Hepatocyte (in vitro differentiated cells): ENCODE data around the gene ANAPC7. TPM values are rescaled to one million over a fixed set of nuclear protein-coding genes. Genes with fewer than 3 reads are reported as not detected.

Experiments
- DNase-seq: peaks from one replicate; pipeline ENCODE4 v3.0.0-alpha.2; 2016; ENCODE audit warnings: low spot score
- H2AFZ ChIP-seq: fragments of 200-600 bp; sonication (generic); 2 replicates; pipeline ENCODE4 v1.6.0; 2016; ENCODE audit warnings: antibody characterized with exemption, mild to moderate bottlenecking
- H3K27ac ChIP-seq: fragments of 200-600 bp; sonication (generic); 2 replicates; pipeline ENCODE4 v1.5.1; 2016; ENCODE audit warnings: mild to moderate bottlenecking
- H3K27me3 ChIP-seq: fragments of 200-600 bp; sonication (generic); 2 replicates; pipeline ENCODE4 v1.6.1; 2016
- H3K36me3 ChIP-seq: fragments of 200-600 bp; sonication (generic); replicated peaks from 2 replicates; pipeline ENCODE4 v1.5.1; 2016; ENCODE audit warnings: low read depth; ENCODE audit not compliant: insufficient read depth
- H3K4me1 ChIP-seq: fragments of 200-600 bp; sonication (generic); 2 replicates; pipeline ENCODE4 v1.5.1; 2016; ENCODE audit warnings: mild to moderate bottlenecking, moderate library complexity; ENCODE audit not compliant: insufficient read depth
- H3K4me2 ChIP-seq: fragments of 200-600 bp; sonication (generic); 2 replicates; pipeline ENCODE4 v1.6.0; 2016
- H3K4me3 ChIP-seq: fragments of 200-600 bp; sonication (generic); 2 replicates; pipeline ENCODE4 v1.5.1; 2016; ENCODE audit warnings: mild to moderate bottlenecking
- H3K79me2 ChIP-seq: fragments of 200-600 bp; sonication (generic); 2 replicates; pipeline ENCODE4 v1.6.0; 2017; ENCODE audit warnings: mild to moderate bottlenecking
- H3K9me2 ChIP-seq: fragments of 200-600 bp; sonication (generic); replicated peaks from 2 replicates; pipeline ENCODE4 v1.6.0; 2017; ENCODE audit warnings: mild to moderate bottlenecking; ENCODE audit not compliant: insufficient read depth
- H3K9me3 ChIP-seq: fragments of 200-600 bp; sonication (generic); 2 replicates; pipeline ENCODE4 v1.5.1; 2016; ENCODE audit warnings: low read depth, mild to moderate bottlenecking
- H4K20me1 ChIP-seq: fragments of 200-600 bp; sonication (generic); 2 replicates; pipeline ENCODE4 v1.6.0; 2016; ENCODE audit warnings: mild to moderate bottlenecking; ENCODE audit not compliant: insufficient read depth, poor library complexity, severe bottlenecking
- EZH2 ChIP-seq: fragments of 200-600 bp; sonication (generic); IDR thresholded peaks from 2 replicates; pipeline ENCODE4 v1.6.1; 2016; ENCODE audit warnings: antibody characterized with exemption, mild to moderate bottlenecking, borderline replicate concordance
- EZH2phosphoT487 ChIP-seq: fragments of 200-600 bp; sonication (generic); IDR thresholded peaks from one replicate; pipeline ENCODE4 v1.6.1; 2018; ENCODE audit warnings: antibody characterized with exemption, mild to moderate bottlenecking, low read depth, moderate library complexity; ENCODE audit not compliant: unreplicated experiment, severe bottlenecking
- WGBS: methylation state at CpG from one replicate; pipeline ENCODE4 v1.1.6; 2016; ENCODE audit warnings: low lambda C conversion rate; ENCODE audit errors: missing lambda C conversion rate; 5-methylcytosine and 5-hydroxymethylcytosine counted together
- polyA plus RNA-seq: library from polyadenylated mRNA; unstranded; fragments of >200 nt; fragmentation: Nextera tagmentation; extraction: Ambion mirVana; gene quantifications from 2 replicates; pipeline ENCODE4 v1.2.1, GENCODE V29; 2016
- total RNA-seq: library from RNA; depleted of rRNA; stranded (reverse); fragments of >200 nt; gene quantifications from 2 replicates; pipeline ENCODE4 v1.2.3, GENCODE V29; 2014
- TF ChIP-seq, protein P1 (sequence below): fragments of 200-600 bp; sonication (generic); IDR thresholded peaks from 2 replicates; pipeline ENCODE4 v1.5.1; 2016; ENCODE audit warnings: antibody characterized with exemption, mild to moderate bottlenecking; ENCODE audit not compliant: poor library complexity

Gene ANAPC7
- total and polyA plus RNA-seq, 2 experiments from 2014 or later: 28.3 to 35.7 TPM

DNA sequence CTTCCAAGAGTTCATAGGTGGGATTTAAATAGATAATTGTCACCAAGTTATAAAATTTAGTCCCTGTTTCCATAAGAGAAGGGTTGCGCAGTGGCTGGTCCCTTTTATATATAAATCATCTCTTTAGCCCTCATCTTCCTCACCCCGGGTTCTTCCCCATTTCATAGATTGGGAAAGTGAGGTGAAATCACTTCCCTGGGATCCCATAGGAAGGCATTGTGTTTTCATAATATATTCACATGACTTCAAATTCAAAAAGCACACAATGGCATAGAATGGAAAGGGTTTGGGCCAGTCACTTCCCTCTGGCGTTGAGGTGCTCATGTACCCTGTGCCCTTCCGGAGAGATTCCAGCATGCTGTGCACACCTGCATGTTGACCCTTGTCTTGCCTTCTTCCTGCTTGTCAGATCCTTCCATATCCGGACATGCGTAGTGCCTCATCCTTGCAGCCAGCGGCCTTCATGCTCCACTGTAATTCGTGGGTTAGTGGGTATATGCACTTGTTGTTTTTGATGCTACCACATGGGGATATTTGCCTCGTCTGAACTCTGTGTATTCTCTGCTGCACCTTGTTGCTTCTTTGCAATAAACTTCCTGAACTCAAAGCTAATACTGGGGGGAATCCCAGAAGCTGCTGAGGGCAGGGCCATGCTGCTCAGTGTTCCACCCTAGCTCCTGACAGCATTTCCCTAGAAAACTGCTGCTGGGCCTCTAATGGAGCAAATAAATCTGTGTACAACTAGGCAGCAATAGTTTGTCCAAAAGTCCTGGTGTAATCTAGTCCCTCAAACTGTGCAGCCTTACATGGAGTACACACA is 59.6 kb downstream of the ANAPC7 start:
- WGBS: 98% methylated on average over 9 of the region's 9 CpGs

DNA sequence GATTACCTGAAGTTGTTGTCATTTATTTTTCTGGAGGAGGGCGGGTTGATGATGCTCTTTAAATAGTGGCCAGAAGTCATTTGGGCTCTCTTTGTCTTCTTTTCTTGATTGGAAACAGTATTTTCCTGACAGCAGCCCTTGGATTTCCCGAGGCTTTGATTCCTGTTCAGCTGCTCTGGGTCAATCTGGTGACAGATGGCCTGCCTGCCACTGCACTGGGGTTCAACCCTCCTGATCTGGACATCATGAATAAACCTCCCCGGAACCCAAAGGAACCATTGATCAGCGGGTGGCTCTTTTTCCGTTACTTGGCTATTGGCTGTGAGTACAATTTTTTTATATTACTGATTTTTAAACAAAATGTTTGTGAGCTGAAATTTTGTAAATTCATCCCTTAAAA is 60.4 kb downstream of the ANAPC7 start:
- no peak overlapping the region for H3K27ac ChIP-seq
- H2AFZ ChIP-seq: no peak overlapping the region
- H4K20me1 ChIP-seq: peaks cover 3% of the 10 kb centered on the region
- WGBS: 96% methylated on average over 5 of the region's 5 CpGs
- H3K4me1 ChIP-seq: no peaks in the 10 kb centered on the region
- H3K4me2 ChIP-seq: no peak overlapping the region
- H3K9me2 ChIP-seq: no peaks in the 10 kb centered on the region
- H3K27me3 ChIP-seq: no peaks in the 10 kb centered on the region
- peaks cover 5% of the 10 kb centered on the region for H3K79me2 ChIP-seq
- no peaks in the 10 kb centered on the region for H3K9me3 ChIP-seq
- peaks cover 25% of the 10 kb centered on the region for H3K36me3 ChIP-seq
- no peak for TF ChIP-seq EZH2phosphoT487
- TF ChIP-seq EZH2: no peak
- TF ChIP-seq, protein P1, sequence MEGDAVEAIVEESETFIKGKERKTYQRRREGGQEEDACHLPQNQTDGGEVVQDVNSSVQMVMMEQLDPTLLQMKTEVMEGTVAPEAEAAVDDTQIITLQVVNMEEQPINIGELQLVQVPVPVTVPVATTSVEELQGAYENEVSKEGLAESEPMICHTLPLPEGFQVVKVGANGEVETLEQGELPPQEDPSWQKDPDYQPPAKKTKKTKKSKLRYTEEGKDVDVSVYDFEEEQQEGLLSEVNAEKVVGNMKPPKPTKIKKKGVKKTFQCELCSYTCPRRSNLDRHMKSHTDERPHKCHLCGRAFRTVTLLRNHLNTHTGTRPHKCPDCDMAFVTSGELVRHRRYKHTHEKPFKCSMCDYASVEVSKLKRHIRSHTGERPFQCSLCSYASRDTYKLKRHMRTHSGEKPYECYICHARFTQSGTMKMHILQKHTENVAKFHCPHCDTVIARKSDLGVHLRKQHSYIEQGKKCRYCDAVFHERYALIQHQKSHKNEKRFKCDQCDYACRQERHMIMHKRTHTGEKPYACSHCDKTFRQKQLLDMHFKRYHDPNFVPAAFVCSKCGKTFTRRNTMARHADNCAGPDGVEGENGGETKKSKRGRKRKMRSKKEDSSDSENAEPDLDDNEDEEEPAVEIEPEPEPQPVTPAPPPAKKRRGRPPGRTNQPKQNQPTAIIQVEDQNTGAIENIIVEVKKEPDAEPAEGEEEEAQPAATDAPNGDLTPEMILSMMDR: no peak
- DNase-seq: no peak
- H3K4me3 ChIP-seq: no peak overlapping the region

More for the DNA sequence above, 59.6 kb downstream of the ANAPC7 start:
- Histone ChIP-seq H3K27ac (no peak overlapping the region), H3K79me2 (no peaks in the 10 kb centered on the region), H3K4me1 (no peaks in the 10 kb centered on the region), H3K9me3 (no peaks in the 10 kb centered on the region), H3K27me3 (no peaks in the 10 kb centered on the region), H3K4me2 (no peak overlapping the region), H3K36me3 (peaks cover 25% of the 10 kb centered on the region), H3K9me2 (no peaks in the 10 kb centered on the region), H2AFZ (no peak overlapping the region), H3K4me3 (no peak overlapping the region), H4K20me1 (peaks cover 1% of the 10 kb centered on the region)
- no peak for DNase-seq
- TF ChIP-seq, protein P1: no peak
- TF ChIP-seq EZH2: no peak
- TF ChIP-seq EZH2phosphoT487: no peak

DNA sequence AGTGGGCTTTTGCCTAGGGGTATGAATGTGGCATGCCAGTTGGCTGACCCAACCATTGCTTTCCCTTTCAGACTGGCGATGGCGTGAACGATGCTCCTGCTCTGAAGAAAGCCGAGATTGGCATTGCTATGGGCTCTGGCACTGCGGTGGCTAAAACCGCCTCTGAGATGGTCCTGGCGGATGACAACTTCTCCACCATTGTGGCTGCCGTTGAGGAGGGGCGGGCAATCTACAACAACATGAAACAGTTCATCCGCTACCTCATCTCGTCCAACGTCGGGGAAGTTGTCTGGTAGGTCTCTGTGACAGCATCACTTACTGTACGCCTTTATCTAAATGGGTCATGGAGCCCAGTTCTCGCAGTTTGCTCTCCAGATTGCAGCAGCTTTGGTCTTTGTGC is 61.4 kb downstream of the ANAPC7 start:
- TF ChIP-seq, protein P1: no peak
- TF ChIP-seq EZH2phosphoT487 (no peak), EZH2 (no peak)
- H3K36me3 ChIP-seq: peaks cover 17% of the 10 kb centered on the region
- DNase-seq: no peak
- H4K20me1 ChIP-seq: peaks cover 3% of the 10 kb centered on the region
- no peaks in the 10 kb centered on the region for H3K4me1 ChIP-seq
- peaks cover 7% of the 10 kb centered on the region for H3K79me2 ChIP-seq
- no peaks in the 10 kb centered on the region for H3K9me3 ChIP-seq
- 98% methylated on average over 15 of the region's 15 CpGs for WGBS
- H3K4me3 ChIP-seq: no peak overlapping the region
- no peaks in the 10 kb centered on the region for H3K9me2 ChIP-seq
- no peaks in the 10 kb centered on the region for H3K27me3 ChIP-seq
- no peak overlapping the region for H3K27ac ChIP-seq
- H2AFZ ChIP-seq: no peak overlapping the region
- H3K4me2 ChIP-seq: no peak overlapping the region
